Measurements from ENCODE around the gene SLBP.
"Not testable (repeated sequence)": the region's sequence is repeated elsewhere in the genome, so short reads cannot be mapped to it uniquely, and the experiment has no call there.

SLBP gene

GRCh38 chr4:1711571-1712215 is 426 bp downstream of the SLBP start:
- peak; percentile 75 for DNase-seq (ENCODE audit: low spot score)

DNA sequence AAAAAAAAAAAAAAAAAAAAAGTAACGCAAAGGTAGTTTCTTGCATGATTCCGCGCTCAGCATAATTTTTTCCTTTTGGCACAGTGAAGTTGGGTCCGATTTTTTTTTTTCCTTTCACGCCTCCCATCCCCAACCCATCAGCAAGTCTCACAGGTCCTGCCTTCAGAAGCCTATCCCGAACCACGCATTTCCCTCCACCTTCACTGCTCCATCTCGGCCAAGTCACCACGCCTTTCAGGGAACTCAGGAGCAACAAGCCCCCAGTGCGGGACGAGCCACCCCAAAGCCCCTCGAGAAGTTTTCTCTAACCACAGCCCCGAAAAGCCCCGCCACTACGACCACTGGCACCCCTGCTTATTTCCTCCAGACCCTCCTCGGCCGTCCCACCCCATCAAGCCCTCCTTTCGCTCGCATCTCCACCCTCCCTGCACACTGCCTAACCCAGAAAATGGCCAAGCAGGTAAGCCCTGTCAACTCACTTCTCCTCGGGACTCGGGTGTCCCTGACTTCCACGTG is 1.0 kb downstream of the SLBP start:
- DNase-seq (ENCODE audit: low spot score) = no peak

DNA sequence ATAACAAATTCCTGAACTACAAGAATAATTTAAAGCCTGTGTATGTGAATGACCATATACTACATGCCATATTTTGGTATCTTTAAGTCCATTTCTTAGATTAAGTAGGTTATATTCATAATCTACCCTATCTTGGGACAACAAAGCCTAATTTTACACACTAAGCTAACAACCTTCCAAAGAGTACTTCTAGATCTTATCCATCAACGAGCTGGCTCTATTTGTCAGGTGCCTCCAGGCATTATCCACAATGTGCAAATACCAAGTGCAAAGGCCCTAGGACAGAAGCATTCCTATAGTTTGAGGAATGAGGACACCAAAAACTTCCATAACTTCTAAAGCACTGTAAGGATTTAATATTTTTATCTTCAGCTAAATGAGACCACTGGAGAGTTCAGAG is 3.5 kb downstream of the SLBP start:
- no peak for DNase-seq (ENCODE audit: low spot score)

DNA sequence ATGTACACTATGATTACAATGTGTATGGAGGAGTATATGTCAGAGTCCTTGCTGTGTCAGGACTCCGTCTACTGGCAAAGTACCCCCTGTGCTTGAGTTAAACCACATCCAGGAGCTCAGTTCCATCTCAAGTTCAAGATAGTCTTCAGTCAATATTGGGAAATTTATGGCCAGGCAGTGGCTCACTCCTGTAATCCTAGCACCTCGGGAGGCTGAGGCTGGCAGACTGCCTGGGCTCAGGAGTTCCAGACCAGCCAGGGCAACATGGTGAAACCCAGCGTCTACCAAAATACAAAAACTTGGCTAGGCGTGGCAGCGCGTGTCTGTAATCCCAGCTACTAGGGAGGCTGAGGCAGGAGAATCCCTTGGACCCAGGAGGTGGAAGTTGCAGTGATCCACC is 5.8 kb downstream of the SLBP start:
- no peak for DNase-seq (ENCODE audit: low spot score)

GRCh38 chr4:1705732-1706131 is 6.4 kb downstream of the SLBP start:
- no peak for DNase-seq (ENCODE audit: low spot score)

DNA sequence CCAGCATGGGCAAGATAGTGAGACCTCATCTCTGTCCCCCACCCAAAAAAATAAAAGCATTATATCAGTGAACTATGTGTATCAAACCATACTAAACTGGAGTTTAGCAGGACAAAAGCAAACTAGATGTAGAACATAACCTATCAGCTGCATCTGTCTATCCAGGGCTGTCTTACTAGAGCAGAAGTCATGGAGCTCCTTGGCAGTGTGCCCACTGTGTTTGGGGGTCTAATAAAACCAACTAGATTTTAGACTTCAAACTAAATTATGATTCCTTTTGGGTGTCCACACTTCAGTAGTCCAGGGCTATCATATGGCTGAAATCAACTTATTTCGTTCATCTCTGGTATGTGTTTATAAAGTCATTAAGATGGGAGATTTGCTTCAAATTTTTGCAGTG is 8.3 kb downstream of the SLBP start:
- DNase-seq (ENCODE audit: low spot score) = no peak

- DNase-seq (ENCODE audit: low spot score) = not testable (repeated sequence)
These were observed 10.4 kb downstream of the SLBP start for GRCh38 chr4:1701671-1702070.

DNA sequence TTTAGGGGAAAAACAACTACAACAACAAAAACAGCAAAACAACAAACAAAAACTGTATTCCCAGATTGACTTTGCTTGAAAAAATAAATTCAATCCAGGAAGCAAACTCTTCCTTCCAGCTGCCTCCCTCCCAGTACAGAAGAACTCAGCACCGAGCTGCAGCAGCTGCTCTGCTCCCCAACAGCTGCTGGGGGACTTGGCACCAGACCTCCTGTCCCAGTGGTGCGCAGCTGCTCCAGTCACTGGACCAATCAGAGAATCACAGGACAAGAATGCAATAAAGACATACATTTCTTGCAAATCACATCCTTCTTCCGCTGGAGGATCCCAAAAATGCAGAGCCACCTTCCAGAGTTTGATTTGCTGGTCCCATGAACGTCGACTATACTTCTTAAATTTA is 16.2 kb downstream of the SLBP start:
- DNase-seq (ENCODE audit: low spot score) = peak; percentile 89

DNA sequence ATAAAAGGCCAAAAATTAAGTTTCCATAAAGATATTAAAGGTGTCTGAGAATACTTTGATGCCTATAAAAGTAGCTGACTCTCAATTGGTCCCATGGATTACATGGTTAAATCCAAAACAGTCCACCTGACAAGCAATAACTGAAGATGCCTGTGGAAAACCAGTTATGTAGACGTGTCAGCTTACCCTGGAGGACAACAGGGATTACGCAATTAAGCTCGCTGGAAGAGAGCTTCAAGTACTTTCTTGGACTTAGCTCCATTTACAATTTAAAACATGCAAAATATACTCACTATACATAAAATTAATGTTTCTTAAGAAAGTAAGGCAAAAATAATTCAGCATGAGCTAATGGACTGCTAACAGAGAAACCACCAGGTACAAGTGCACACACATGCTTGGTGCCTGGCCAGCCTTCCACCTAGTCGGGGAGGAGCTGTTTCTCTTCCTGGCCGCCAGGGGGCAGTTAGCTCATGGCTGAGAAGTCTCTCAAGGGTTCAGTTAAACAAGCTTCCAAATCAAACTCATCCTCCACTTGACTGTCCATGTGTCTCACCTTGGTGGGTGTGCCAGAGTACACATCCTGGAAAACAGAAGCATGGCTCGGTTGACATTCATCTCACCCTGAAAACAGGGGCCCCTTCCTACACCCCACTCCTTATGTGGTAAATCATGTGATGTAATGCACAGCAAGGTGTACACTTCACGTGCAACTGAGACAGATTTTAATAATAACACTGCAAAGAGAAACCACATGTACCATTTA is 18.8 kb downstream of the SLBP start:
- no peak for DNase-seq (ENCODE audit: low spot score)

DNA sequence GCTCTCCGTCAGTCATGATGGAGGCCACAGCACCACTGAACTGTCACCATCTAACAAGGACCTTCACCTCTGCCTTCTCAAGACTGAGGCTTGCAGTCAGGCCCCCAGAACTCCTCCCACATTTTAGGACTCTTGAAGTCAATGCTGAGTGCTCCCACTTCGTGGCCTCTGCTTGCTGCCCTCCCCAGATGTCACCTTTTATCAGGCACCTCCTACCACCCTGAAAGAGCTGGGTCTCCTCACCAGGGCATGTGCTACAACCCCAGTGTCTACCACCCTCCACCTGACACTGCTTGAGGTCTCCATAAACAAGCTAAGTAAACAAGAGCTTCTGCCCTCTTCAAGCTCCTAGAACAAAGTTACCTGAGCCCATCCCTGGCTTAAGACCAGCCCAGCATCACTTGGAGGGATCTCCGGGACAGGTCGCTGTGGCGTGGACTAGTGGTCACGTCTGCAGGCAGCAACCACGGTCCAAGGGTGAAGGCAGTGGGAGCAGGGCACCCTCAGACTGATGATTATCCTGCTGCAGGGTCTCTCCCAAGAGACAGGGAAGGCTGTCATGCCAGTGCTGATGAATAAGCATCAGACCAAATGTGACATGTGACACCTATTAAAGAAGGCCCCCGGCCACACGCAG is 20.3 kb downstream of the SLBP start:
- no peak for DNase-seq (ENCODE audit: low spot score)

GRCh38 chr4:1690698-1691097 is 21.4 kb downstream of the SLBP start:
- no peak for DNase-seq (ENCODE audit: low spot score)

- no peak for DNase-seq (ENCODE audit: low spot score)
These were observed 25.6 kb downstream of the SLBP start for GRCh38 chr4:1686440-1687036.

DNA sequence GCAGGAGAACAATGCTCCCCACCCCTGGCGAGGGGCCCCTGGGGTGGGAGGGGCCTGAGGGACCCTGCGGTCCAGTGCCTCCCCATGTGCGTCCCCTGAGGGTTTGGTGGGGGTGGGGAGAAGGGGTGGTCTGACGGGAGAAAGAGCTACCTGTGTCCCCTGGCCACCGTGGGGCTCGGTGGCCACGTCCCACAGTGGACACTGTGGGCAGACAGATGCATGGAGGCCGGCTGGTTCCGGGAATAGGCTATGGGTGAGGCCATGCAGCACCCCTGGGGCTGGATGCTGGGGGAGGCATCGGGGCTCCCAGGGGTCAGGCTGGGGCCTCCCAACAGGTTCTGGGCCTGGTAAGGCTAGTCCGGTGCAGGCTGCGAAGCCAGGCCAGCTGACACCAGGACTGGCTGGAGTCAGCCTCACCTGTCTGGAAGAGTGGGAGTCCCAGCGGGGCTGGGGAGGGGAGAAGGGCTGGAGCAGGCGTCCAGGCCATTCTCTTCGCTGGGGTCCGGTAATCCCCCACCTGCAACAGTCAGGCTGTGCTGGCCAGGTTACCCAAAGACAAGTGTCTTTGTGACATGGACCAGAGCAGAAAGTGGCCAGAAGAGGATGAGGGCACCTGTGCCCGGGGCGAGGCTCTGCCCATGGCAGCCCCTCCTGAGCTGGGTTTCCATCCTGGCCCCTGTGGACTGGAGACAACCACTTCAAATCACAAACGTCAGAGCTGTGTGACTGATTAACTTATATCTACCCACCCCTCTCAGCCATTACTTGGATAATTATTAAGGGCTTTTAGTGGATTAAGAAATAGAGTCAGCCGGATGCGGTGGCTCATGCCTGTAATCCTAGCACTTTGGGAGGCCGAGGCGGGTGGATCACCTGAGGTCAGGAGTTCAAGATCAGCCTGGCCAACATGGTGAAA is 26.6 kb downstream of the SLBP start:
- DNase-seq (ENCODE audit: low spot score) = no peak

DNA sequence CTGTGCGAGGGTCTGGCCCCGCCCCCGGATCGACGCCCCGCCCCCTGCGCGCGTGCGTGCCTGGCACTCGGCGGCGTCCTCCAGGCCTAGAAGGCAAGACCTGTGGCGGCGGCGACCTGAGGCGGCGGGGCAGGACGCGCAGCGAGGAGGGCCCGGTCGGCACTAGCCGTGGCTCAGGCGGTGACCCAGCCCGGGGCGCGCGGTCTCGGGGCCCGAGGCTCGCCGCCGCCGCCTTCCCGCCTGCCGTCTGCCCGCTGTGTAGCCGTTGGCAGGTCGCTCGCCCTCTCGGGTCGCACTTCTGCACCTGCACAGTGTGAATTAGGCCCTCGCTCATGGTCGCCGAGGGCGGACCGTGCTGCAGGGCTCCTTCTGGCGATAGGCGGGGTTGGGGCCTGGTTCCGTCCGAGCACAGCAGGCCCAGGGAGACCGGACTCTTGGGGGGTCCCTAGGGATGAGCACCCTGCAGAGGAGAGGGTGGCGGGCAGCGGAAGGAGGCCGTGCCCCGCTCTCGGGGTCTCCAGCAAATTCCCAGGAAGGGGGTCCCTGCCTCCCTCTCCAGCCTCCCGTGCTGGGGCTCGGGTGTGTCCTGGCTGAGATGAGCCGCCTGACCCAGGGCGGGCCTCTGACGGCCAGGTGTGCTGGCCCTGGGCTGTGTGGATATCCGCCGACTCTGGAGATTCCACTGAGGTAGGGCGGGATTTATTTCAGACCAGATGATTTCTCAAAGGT is 27.4 kb downstream of the SLBP start:
- no peak for DNase-seq (ENCODE audit: low spot score)

DNA sequence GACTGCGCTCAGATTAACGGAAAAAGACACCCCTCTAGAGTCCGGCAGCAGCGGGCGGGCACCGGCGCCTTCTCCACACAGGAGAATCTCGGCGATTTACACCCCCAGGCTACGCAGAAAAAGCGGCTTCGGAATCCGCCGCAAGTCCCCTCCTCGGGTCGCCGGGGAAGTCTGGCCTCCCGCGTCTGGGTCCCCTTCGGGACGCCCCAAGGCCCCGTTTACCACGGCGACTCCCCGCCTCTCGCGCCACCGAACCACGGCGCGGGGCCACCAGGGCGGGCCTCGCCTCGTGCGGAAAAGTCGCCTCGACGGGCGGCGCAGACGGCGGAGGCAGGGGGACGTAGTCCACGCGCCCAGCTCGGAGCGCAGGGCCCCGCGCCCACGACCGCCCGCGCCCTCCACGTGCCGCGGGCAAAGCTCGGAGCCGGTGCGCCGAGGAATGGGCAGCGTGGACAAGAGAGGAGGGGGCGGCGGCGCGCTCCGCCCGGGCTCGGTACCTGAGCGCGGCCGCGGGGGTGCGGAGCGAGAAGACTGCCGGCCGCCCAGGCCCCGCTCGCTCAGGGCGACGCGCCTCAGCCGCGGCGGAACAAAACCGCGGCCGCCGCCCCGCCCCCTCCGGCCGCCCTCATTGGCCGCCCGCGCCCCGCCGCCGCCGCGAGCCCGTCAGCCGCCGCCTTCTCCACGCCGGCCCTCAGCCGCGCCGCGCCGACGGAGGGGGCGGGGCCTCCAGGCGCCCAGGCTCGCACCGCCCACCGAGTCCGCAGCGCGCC is 28.2 kb downstream of the SLBP start, which contains the start of gene FAM53A:
FAM53A (minus strand) TSS at position 578 of the 770 bp plus-strand sequence. CDS start 15,572 bp downstream, outside the sequence.
- DNase-seq (ENCODE audit: low spot score) = peak; percentile 93

- no peak for DNase-seq (ENCODE audit: low spot score)
These were observed 28.8 kb downstream of the SLBP start for GRCh38 chr4:1683261-1683735.

- DNase-seq (ENCODE audit: low spot score) = no peak
These were observed 29.3 kb downstream of the SLBP start for GRCh38 chr4:1682860-1683259.

DNA sequence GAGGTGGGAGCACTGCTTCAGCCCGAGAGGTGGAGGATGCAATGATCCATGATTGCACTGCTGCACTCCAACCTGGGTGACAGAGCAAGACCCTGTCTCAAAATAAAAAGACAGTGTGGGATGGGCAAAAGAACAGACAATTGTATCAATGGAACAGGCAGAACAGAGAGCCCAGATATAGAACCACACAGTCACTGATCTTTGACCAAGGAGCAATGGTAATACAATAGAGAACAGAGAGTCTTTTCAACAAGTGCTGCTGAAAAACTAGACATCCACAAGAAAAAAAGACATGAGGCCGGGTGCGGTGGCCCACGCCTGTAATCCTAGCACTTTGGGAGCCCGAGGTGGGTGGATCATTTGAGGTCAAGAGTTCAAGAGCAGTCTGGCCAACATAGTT is 33.9 kb downstream of the SLBP start:
- DNase-seq (ENCODE audit: low spot score) = no peak

DNA sequence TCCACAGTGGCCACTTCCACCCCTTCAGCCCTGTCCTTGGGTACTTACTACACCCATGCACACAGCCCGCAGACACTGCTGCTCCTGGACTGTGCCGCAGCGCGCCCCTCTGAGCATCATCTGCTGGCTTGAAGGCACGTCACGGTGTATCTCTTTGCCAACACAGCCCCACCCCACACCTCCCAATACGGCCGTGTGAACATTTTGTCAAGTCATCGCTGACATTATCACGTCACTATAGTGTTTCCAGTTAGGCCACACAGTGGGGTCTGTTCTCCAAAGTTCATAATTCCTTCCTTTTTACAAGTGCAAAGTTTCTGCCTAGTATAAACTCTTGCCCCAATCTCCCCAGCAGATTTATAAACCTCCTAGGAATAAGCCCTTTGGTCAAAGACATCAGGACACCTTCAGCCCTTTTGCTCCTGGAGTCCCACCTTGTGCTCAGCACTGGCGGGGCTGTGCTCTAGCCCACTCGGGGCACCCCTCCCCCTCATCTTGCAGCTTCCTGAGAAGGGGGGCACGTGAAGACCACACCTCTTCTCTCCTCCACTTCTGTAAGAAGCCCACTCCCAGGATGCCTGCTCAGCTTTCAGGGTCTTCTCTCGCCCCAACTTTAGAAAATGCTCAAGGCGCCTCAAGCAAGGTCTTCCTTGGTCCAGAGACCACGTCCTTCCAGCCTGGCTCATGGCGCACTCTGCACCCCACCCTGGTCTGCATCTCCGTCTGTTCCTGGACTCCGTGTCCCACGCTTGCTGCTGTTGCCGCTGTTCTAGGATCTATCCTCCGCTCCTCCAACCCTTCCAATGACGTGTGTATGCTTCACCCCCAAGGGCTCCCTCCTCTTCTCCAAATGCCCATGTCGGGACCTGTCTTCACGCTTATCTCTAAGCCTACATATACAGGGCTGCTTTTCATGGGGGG is 35.3 kb downstream of the SLBP start:
- no peak for DNase-seq (ENCODE audit: low spot score)

Data from left forelimb (tissue), 1 donor.